CD14-positive monocyte (primary cell): ENCODE data around the gene USP9Y. TPM values are rescaled to one million over a fixed set of nuclear protein-coding genes. Genes with fewer than 3 reads are reported as not detected.

Source experiments
- DNase-seq, 3 donors: peaks; one replicate each; pipeline ENCODE4 v3.0.0-alpha.2; 2011 to 2022
- H2AFZ ChIP-seq: 2 replicates; pipeline ENCODE4 v1.6.0; 2012; ENCODE audit warnings: mild to moderate bottlenecking, low read depth, low read length, inconsistent platforms; ENCODE audit not compliant: insufficient read depth, poor library complexity, severe bottlenecking
- H3K27ac ChIP-seq, 2 donors: 1 replicate in 1 of 2; 2 replicates in 1 of 2; pipeline ENCODE4 v1.5.1; 2012 to 2013; ENCODE audit warnings: low read length in 2 of 2, control low read depth in 1 of 2, inconsistent platforms in 1 of 2, low read depth in 1 of 2, mild to moderate bottlenecking in 1 of 2
- H3K27me3 ChIP-seq, 2 donors: one replicate each; pipeline versions ENCODE4 v1.6.0 to v1.6.1; 2011 to 2013; ENCODE audit warnings: low read length in 2 of 2; ENCODE audit not compliant: control insufficient read depth in 2 of 2, insufficient read depth in 2 of 2
- H3K36me3 ChIP-seq, 2 donors: replicated peaks in 1 of 2; 1 replicate in 1 of 2; 2 replicates in 1 of 2; pipeline versions ENCODE4 v1.5.1 to v1.6.1; 2012 to 2013; ENCODE audit warnings: low read length in 2 of 2, control low read depth in 1 of 2, inconsistent platforms in 1 of 2, mild to moderate bottlenecking in 1 of 2; ENCODE audit not compliant: insufficient read depth in 2 of 2, control insufficient read depth in 1 of 2
- H3K4me1 ChIP-seq, 2 donors: 1 replicate in 1 of 2; 2 replicates in 1 of 2; pipeline versions ENCODE4 v1.5.1 to v1.6.1; 2012 to 2013; ENCODE audit warnings: low read length in 2 of 2, control low read depth in 1 of 2, inconsistent platforms in 1 of 2, mild to moderate bottlenecking in 1 of 2, moderate library complexity in 1 of 2; ENCODE audit not compliant: insufficient read depth in 2 of 2, control insufficient read depth in 1 of 2
- H3K4me2 ChIP-seq: replicated peaks from 2 replicates; pipeline ENCODE3; 2012; ENCODE audit warnings: low read length, moderate library complexity, mild to moderate bottlenecking; ENCODE audit not compliant: poor library complexity, severe bottlenecking; ENCODE audit errors: extremely low read depth
- H3K4me3 ChIP-seq, 3 experiments: fragments of 200-600 bp in 1 of 3; sonication (generic) in 1 of 3; replicated peaks in 1 of 3; 1 replicate in 2 of 3; 2 replicates in 1 of 3; pipeline ENCODE4 v1.5.1; 2011 to 2013; ENCODE audit warnings: low read length in 3 of 3, mild to moderate bottlenecking in 3 of 3, control low read depth in 2 of 3, low read depth in 2 of 3, inconsistent platforms in 1 of 3, moderate library complexity in 1 of 3
- H3K79me2 ChIP-seq: 2 replicates; pipeline ENCODE4 v1.6.0; 2012; ENCODE audit warnings: mild to moderate bottlenecking, control low read depth, inconsistent platforms, low read length, moderate library complexity; ENCODE audit not compliant: insufficient read depth
- H3K9ac ChIP-seq: 2 replicates; pipeline ENCODE4 v1.6.0; 2017; ENCODE audit warnings: low read length, mild to moderate bottlenecking; ENCODE audit not compliant: insufficient read depth, poor library complexity, severe bottlenecking
- H3K9me3 ChIP-seq, 2 donors: replicated peaks in 1 of 2; 1 replicate in 1 of 2; 2 replicates in 1 of 2; pipeline versions ENCODE4 v1.5.1 to v1.6.1; 2012 to 2013; ENCODE audit warnings: low read length in 2 of 2, control low read depth in 1 of 2; ENCODE audit not compliant: control insufficient read depth in 1 of 2, insufficient read depth in 1 of 2
- H4K20me1 ChIP-seq: 2 replicates; pipeline ENCODE4 v1.6.0; 2012; ENCODE audit warnings: mild to moderate bottlenecking, low read length, control low read depth, moderate library complexity; ENCODE audit not compliant: insufficient read depth
- H3K27ac Mint-ChIP-seq, 7 donors: one replicate each; pipeline ENCODE4 v1.8.0; 2020; ENCODE audit warnings: mild to moderate bottlenecking in 7 of 7, mixed read lengths in 7 of 7, moderate library complexity in 6 of 7, inconsistent platforms in 2 of 7
- H3K27me3 Mint-ChIP-seq, 3 donors: one replicate each; pipeline ENCODE4 v1.8.0; 2021 to 2022; ENCODE audit warnings: low read depth in 3 of 3, mild to moderate bottlenecking in 3 of 3, mixed read lengths in 3 of 3, moderate library complexity in 3 of 3, inconsistent platforms in 1 of 3
- H3K36me3 Mint-ChIP-seq, 2 donors: one replicate each; pipeline ENCODE4 v1.8.0; 2020; ENCODE audit warnings: mixed read lengths in 2 of 2, inconsistent platforms in 1 of 2, mild to moderate bottlenecking in 1 of 2
- H3K4me1 Mint-ChIP-seq: one replicate; pipeline ENCODE4 v1.8.0; 2020; ENCODE audit warnings: mild to moderate bottlenecking, mixed read lengths
- H3K4me3 Mint-ChIP-seq, 2 donors: one replicate each; pipeline ENCODE4 v1.8.0; 2020; ENCODE audit warnings: mild to moderate bottlenecking in 2 of 2, mixed read lengths in 2 of 2, moderate library complexity in 1 of 2
- H3K9me3 Mint-ChIP-seq, 7 donors: one replicate each; pipeline ENCODE4 v1.8.0; 2020 to 2022; ENCODE audit warnings: mixed read lengths in 7 of 7, mild to moderate bottlenecking in 6 of 7, moderate library complexity in 6 of 7, inconsistent platforms in 2 of 7
- WGBS: methylation state at CpG from one replicate; pipeline ENCODE4 v1.1.5; 2013; ENCODE audit warnings: missing lambda C conversion rate; ENCODE audit not compliant: insufficient coverage; 5-methylcytosine and 5-hydroxymethylcytosine counted together
- intact Hi-C, 2 donors: fragments of 100-400 bp; cut with micrococcal nuclease; formaldehyde crosslinking; loops; one replicate each; pipeline versions ENCODE4 v1.15.0 to v1.15.1; 2023
- polyA plus RNA-seq, 3 donors: library from polyadenylated mRNA; depleted of rRNA in 1 of 3; unstranded in 2 of 3; stranded (reverse) in 1 of 3; fragments of 300-500 nt in 2 of 3; fragments of >200 nt in 1 of 3; fragmentation: Illumina TruSeq in 2 of 3; gene quantifications; 1 replicate in 2 of 3; 2 replicates in 1 of 3; pipeline ENCODE4 v1.2.3, GENCODE V29; 2012 to 2021
- TF ChIP-seq, protein P1 (sequence below): fragments of 200-600 bp; IDR thresholded peaks from one replicate; pipeline ENCODE4 v1.8.0; 2022; ENCODE audit warnings: antibody characterized with exemption, mild to moderate bottlenecking

USP9Y gene
- polyA plus RNA-seq, 3 donors: not detected

DNA sequence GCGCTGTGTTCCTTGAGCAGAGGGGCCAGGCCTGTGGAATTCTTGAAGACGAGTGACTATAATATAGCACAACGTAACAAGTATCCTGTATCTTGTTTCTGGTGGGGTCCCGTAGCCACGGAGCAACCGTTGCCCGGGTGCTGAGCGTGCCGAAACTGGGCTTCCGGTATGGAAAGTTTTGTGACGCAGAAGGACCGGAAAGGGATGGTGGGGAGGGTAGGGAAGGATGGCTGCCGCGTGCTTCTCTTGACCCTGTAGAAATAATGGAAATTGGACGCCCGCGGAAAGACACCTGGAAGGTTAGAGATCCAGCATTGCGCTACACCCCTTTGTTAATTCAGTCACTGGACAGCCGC, 204.5 kb downstream of the USP9Y start:
- Mint-ChIP-seq H3K27me3 (peaks cover 0 to 3% (median 1%) of the 10 kb centered on the region in 3 donors), H3K4me3 (peak overlapping the region; percentile 97), H3K4me1 (peaks cover 14% of the 10 kb centered on the region), H3K27ac (peak overlapping the region in 2 of 7 donors; percentile 99), H3K9me3 (peaks cover 0 to 6% (median 0%) of the 10 kb centered on the region in 7 donors), H3K36me3 (peaks cover 0 to 12% of the 10 kb centered on the region in 2 donors)
- Histone ChIP-seq H2AFZ (no peak overlapping the region), H3K79me2 (no peaks in the 10 kb centered on the region), H3K36me3 (peaks cover 0 to 2% of the 10 kb centered on the region in 2 donors), H3K27me3 (no peaks in the 10 kb centered on the region), H3K27ac (peak overlapping the region in 1 of 2 donors; percentile 99), H3K4me3 (peak overlapping the region in 1 of 3 experiments; percentile 95), H3K4me2 (no peak overlapping the region), H3K9ac (no peak overlapping the region), H4K20me1 (no peaks in the 10 kb centered on the region), H3K9me3 (peaks cover 0 to 4% of the 10 kb centered on the region in 2 donors), H3K4me1 (peaks cover 0 to 18% of the 10 kb centered on the region in 2 donors)
- DNase-seq: peak in 2 of 3 donors; percentile 59 to 85
- TF ChIP-seq, protein P1, sequence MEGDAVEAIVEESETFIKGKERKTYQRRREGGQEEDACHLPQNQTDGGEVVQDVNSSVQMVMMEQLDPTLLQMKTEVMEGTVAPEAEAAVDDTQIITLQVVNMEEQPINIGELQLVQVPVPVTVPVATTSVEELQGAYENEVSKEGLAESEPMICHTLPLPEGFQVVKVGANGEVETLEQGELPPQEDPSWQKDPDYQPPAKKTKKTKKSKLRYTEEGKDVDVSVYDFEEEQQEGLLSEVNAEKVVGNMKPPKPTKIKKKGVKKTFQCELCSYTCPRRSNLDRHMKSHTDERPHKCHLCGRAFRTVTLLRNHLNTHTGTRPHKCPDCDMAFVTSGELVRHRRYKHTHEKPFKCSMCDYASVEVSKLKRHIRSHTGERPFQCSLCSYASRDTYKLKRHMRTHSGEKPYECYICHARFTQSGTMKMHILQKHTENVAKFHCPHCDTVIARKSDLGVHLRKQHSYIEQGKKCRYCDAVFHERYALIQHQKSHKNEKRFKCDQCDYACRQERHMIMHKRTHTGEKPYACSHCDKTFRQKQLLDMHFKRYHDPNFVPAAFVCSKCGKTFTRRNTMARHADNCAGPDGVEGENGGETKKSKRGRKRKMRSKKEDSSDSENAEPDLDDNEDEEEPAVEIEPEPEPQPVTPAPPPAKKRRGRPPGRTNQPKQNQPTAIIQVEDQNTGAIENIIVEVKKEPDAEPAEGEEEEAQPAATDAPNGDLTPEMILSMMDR: no peak
- intact Hi-C loops: loop anchor here in 1 of 2 donors (10.0 kb wide), 1 partner anchor 799 kb away; the partner anchor contains the start of gene TMSB4Y
- 0% methylated on average over 7 of the region's 19 CpGs for WGBS

DNA sequence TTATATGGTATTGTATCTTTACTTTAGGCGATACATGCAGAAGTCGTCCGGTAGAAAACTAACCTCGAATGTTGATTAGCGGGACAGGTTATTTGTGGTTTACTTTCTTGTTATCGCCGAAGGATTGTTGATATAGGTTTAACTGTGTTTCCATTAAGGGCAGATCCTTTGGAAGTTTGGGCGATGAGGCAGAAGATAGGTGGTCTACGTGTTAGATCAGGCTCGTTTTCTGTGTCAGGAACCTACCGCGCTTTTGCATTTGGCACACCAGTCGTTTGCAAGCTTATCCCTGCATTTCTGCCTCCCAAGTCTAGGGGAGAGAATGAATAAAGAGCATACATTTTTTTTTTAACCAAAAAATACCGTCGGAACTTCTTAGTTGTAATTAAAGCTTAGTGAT, 204.9 kb downstream of the USP9Y start:
- Histone ChIP-seq H4K20me1 (no peaks in the 10 kb centered on the region), H3K36me3 (peaks cover 0 to 2% of the 10 kb centered on the region in 2 donors), H3K4me3 (peak overlapping the region in 1 of 3 experiments; percentile 95), H3K4me1 (peaks cover 0 to 18% of the 10 kb centered on the region in 2 donors), H3K9ac (no peak overlapping the region), H3K9me3 (peaks cover 0 to 4% of the 10 kb centered on the region in 2 donors), H3K4me2 (no peak overlapping the region), H3K79me2 (no peaks in the 10 kb centered on the region), H3K27me3 (no peaks in the 10 kb centered on the region), H2AFZ (no peak overlapping the region), H3K27ac (peak overlapping the region in 1 of 2 donors; percentile 99)
- intact Hi-C loops: loop anchor here in 1 of 2 donors (10.0 kb wide), 1 partner anchor 799 kb away; the partner anchor contains the start of gene TMSB4Y
- H3K4me3 Mint-ChIP-seq: peak overlapping the region; percentile 97
- peaks cover 0 to 6% (median 0%) of the 10 kb centered on the region in 7 donors for H3K9me3 Mint-ChIP-seq
- TF ChIP-seq, protein P1: no peak
- peaks cover 0 to 14% of the 10 kb centered on the region in 2 donors for H3K36me3 Mint-ChIP-seq
- peaks cover 14% of the 10 kb centered on the region for H3K4me1 Mint-ChIP-seq
- H3K27me3 Mint-ChIP-seq: peaks cover 0 to 3% (median 0%) of the 10 kb centered on the region in 3 donors
- no peak for DNase-seq
- WGBS: 0% methylated on average over 6 of the region's 15 CpGs
- H3K27ac Mint-ChIP-seq: peak overlapping the region in 2 of 7 donors; percentile 99

Other genes with a start within 250 kb of the USP9Y start
- gene DDX3Y, start 203.6 kb downstream of the USP9Y start, polyA plus RNA-seq: not detected